Kidney capillary endothelial cell (primary cell): ENCODE results near the gene PARD6G.
"Not testable (repeated sequence)": the region's sequence is repeated elsewhere in the genome, so short reads cannot be mapped to it uniquely, and the experiment has no call there.

Source experiments
- DNase-seq: peaks from one replicate; pipeline ENCODE4 v3.0.0-alpha.2; 2018; ENCODE audit warnings: low spot score

The PARD6G gene

DNA sequence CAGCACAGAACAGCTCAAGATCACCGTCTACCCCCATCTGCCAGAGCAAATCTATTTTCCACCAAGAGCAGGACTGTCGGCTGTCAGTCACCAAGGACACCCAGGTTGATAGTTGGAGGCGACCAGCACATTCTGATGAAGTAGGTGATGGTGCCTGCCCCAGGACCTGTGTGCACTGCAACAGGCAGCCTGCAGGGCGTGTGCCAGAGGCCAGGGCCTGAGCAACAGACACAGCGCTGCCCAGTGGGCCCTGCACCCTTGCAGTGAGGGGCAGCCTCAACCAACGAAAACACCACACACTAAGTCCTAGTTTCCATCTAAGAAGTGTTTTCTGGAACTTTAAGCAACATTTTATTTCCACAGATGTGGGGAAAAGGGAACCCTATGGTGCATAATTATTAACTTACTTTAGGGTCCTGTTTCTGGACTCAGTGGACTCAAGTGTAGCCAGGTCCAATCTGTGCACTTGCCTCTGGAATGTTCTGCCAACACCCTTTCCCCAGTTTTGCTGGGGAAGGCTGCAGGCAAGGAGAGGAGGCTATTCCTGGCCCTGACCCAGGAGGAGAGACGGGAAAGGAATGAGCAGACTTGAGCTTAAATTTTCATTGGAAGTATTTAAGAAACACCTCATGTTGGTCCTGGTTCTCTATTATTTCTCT, 76.8 kb downstream of the PARD6G start:
- no peak for DNase-seq

DNA sequence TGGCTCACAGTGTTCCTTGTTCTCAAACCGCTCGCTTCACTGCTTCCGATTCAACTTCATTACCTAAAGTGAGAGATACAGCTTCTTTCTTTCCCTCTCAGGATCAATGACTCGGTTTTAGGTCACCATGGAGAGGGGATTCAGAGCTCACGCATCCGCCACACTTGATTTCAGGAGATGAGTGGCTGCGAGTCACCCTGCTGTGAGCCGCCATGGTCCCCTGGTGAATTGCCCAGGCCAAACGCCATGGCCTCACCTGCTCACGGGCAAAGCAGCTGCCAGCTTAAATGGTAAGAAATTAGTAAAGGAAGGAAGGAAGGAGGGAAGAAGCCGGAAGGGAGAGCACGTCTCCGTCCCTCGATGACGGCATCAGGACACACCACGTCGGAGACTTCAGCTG, 77.7 kb downstream of the PARD6G start:
- no peak for DNase-seq

DNA sequence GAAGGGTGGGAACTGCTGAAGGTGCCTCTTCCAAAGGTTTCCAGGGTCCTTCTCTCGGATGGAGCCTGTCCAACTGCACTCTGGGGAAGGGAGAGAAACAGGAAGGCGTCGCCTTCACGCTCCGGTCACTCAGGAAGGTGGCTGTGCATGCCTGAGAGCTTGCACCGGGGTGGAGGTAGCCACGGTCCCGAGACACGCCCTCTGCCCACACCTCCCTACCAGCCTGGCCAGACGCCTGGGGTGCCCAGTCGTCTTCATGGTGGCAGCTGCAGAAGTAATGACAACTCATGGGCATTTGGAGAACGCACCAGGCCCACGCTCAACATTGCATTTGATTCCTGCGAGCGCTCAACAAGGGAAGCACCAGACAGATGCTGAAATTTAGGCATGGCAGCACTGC, 78.3 kb downstream of the PARD6G start:
- no peak for DNase-seq

DNA sequence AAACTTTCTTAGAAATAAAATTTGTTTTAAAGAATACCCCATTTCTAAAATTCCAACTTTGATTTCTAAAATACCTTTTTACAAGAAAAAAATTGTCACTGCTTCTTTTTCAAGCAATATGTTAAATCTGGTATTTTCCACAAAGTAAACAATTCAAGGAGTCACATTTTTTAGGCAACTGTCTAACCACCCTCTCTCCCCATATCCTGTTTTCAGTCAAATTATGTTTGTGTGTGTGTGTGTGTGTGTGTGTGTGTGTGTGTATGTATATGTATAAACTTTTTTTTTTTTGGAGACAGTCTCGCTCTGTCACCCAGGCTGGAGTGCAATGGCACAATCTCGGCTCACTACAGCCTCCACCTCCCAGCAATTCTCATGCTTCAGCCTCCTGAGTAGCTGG, 79.0 kb downstream of the PARD6G start:
- no peak for DNase-seq

DNA sequence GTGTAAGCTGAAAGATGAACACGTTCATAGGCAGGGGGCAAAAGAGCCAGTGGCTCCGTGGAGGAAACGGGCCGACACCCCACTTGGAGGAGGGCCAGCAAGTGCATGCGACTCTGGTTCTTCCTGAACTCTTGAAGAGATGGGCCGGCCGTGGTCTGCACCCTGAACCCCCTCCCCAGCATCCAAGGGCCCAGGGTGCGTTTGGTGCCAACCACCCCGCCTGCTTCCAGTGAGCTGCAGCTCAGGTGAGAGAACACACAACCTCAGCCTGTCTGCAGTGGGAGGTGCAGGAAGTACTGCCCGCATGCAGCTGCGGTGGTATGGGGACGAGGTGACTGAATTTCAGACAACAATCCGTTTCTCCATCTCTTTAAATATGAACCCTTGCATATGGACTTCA, 79.4 kb downstream of the PARD6G start:
- DNase-seq = no peak

DNA sequence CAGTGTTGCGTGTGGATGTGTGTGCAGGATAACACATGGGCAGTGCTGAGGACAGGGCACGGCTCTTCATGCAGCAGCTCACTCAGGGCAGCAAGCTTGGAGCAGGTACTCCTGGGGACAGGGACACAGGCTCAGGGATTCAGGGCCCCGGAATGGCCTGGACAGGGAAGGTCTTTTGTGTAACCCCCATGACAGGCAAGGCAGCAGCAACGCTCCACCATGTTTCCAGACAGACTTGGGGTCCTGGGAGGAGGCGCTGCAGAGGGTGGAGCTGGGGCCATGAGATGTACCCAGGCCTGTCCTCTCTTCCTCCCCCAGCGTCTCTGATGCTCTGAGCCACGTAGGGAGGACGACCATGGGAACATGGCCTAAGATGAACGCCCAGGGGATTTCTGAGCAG, 80.0 kb downstream of the PARD6G start:
- no peak for DNase-seq

DNA sequence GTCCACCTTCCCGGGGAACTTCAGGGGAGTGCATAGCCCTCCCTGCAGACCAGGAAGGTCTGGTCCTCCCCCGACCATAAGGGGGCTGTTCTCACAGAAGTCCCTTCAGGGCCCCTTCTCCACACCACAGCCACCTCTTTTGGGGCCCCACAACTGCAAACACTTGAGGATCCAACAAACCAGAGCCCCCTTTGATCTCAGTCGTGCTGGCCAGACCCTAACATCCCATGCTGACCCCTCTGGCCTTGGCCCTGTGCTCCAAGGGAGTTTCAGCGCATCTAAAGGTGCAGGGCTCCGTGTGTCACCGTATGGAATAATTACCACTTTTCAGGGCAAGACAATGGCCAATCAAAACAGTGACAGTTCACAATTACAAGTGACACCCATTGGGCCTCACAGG, 80.6 kb downstream of the PARD6G start:
- no peak for DNase-seq

DNA sequence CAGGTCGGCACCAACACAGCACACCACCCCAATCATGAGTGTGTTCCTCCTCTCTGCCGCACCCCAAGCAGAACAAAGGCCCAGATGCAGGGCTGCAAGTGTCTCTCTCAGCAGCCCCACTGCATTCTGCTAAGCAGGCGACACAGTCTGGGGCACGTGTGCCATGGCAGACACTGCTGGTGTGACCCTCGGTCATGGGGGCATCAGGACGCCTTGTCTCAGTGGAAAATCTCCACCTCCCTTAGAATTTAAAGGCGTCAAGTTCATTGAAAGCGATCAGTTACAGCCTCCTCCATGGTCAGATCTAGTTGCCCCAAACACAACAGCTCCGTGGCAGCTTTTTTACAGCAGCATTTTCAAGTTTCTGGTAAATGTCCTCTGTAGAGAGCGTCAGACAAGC, 81.1 kb downstream of the PARD6G start:
- DNase-seq = no peak

DNA sequence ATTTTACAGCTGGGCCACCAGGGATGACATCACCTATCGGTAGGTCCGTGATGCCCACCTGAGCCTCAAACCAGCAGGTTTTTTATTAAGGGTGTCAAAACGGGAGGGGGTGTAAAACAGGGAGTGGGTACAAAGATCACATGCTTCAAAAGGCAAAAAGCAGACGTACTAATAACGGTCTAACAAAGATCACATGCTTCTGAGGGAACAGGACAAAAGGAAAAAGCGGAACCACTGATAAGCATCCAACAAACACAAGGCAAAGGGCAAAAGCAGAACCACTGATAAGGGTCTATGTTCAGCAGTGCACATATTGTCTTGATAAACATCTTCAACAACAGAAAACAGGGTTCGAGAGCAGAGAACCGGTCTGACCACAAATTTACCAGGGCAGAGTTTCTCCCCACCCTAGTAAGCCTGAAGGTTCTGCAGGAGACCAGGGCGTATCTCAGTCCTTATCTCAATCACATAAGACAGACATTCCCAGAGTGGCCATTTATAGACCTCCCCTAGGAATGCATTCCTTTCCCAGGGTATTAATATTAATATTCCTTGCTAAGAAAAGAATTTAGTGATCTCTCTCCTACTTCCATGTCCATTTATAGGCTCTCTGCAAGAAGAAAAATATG, 82.5 kb downstream of the PARD6G start:
- not testable (repeated sequence) for DNase-seq

DNA sequence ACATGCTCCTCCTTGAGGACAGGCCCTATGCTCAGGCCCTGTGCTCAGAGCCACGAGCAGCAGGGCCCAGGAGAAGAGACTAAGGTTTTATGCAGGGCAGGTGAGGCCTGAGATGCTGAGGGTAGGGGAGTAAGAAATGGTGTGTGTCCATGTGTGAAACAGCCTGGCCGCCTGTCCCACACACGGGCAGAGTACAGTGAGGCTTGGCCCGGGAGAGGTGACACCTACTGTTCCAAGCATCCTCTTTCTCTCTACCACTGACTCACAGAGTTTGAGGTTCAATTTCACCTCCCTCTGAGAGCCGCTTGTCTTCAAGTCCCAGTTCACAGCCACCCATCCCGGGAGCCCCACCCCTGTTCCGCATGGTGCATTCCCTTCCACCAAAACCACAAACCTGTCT, 84.1 kb downstream of the PARD6G start:
- no peak for DNase-seq

DNA sequence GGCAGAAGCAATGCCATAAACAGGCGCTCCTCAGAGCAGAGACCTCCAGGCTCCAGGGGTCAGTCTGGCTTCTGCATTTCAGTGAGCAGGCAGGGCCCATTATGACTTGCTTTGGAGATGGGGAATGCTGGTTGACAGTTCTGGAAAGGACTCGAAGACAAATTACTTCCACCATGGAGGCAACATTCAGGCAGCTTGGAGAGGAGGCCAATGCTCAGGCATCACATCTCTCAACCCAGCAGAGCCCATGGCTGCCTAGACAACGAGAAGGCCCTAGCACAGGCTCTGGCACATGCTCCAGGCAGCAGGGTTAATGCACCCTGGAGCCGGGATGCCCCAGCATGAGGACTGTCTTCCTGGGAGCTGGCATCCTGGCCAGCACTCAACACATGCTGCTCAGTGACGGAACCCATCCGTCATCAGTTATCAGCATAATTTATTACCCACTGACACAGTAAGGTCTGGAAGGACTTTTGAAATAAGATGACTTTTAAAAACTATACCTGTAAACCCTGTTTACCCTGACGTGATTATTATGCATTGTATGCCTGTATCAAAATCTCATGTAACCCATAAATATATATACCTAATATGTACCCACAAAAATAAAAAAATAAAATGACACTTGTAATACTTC, 85.4 kb downstream of the PARD6G start:
- DNase-seq = no peak

DNA sequence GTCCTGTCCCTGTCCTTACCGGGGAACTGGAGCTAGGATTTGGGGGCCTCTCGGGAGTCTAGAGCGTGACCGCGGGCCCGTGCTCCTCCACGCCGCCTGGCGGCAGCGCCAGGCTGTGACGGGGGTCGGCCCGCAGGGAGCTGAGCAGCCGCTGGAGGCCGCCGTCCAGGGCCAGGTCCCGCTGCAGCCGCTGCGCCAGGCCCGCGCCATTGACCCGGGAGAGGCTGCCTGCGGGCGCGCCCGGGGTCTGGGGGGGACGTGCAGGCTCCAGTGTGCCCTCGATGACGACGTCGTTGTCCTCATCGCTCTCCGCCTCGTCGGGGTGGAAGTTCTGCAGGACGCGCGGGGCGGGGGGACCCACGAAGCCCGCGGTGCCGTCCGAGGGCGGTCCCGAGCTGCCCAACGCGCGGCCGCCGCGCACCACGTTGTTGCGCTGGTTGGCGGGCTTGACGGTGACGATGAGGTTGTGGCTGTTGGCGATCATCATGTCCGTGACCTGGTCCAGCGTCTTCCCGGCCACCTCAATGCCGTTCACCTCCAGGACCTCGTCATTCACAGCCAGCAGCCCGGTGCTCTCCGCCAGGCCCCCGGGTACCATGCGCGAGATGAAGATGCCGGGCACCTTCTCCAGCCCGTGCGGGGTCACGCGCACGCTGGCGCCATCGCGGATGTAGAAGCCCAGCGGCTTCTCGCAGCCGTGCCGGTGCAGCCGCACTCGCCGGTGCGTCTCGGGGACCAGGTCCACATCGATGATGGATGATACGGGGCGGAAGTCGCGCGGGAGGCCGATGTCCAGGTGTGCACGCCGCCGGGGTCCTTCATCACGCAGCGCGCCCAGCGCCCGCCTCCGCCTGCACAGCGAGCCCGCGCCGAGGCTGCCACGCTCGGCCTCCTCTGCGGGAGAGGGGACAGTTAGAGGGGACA, 87.3 kb downstream of the PARD6G start:
- DNase-seq = peak; percentile 42

DNA sequence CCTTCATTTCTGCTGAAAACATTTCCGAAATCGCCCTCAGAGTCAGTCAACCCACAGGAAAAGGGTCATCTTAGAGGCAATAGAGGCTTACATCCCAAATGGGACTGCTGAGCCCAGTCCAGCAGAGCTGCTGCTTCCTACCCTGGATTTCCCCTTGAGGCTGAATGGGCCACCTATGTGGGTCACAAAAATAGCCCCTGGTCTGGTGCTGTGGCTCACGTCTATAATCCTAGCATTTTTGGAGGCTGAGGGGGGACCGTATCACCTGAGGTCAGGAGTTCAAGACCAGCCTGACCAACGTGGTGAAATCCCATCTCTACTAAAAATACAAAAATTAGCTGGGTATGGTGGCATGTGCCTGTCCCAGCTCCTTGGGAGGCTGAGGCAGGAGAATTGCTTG, 88.9 kb downstream of the PARD6G start:
- DNase-seq = no peak

DNA sequence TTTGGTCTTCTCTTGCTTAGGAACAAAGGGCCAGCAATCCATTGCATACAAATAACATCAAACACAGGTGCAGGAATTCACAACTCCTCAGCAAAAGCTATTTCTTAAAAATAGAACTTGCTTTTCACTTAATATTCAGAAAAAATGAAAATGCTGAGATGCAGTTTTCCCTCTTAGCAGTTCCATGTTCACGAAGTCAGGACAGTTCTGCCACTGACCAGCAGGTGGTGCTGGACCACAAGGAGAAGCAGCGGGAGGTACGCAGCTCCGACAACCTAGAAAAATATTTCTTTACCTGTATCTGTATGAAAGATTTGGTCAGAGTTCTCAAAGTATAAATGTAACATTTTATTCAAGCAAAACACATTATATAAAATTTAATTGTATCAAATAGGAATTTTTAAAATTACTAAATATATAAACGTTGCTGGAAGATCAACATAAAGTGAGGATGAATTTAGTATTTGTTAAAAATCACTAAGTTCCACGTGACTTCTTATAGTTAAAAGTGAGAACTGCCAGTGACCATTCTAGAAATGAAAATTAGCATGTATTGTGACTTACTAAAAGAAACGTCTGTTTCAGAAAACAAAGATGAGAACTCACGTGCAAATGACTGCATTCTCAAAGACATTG, 89.5 kb downstream of the PARD6G start:
- DNase-seq = peak; percentile 65

DNA sequence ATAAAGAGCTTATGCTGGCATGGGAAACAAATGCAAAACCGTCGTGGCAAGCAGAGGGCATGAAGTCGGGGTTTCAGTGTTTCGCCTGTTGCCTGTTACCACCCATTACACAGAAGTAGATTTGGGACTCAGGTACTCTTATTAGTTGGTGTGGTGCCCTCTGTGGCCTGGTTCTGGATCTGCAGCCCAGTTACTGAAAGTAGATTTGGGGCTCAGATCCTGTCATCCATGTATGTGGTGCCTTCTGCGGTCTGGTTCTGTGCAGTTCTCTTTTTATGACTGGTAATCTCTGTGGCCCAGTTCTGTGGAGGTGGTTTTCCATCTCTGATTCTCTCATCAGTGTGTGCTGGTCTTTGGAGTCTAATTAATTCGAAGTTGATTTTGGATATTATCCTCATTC, 93.0 kb downstream of the PARD6G start:
- no peak for DNase-seq

DNA sequence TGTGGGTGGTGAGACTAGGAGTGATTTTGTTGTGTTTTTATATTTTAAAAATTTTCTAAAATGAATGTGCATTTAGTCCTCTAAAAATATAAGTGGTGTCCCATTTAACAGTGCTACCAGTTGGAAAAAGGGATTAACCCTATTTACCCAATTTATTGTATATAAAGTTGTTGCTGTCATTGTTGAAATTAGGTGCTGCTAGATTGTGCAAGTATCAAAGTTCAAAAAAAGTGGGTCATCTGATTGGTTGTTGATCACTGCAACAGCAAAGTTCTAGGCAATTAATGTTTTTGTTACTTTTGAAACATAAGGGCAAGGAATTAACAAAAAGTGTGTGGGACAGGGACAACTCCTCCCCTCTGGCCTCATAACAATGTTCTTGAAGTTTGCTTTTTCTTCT, 97.6 kb downstream of the PARD6G start:
- no peak for DNase-seq

DNA sequence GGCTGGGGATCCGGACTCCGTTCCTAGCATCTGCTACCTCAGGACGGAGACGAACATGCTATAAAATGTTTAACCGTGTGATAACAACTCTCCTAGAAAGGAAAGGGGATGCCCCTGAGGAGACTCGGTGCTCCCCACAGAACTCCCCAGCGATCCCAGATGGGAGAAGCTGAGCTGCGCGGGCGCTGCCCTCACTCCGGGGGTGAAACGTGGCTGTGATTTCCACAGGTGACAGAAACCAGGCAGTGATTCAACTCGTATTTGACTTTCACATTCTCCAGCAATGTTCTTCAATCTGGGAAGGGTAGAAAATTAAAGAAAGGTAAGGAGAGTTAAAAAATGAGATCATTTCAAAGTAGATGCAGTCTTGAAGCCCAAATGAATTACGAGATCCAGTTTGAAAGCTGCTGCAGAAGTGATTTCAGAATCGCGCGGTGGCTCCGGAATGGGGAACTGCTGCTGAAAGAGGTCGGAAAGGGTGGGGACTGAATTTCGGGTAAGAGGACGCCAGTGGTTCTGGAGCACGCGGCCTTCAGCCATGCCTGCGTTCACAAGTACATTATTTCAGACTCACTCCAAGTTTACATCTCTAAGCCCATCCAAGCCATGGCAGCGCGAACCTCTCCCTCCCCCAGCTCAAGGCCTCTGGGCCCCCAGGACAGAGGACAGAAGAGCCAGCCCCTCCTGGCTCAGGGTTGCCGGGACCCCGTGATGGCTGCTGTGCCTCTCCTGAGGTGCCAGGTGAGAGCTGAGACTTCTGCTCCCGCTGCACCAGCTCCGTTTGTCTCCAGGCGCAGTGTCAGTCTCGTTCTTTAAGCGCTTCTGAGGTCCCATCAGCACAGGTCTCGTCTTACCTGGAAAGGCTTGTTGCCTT, 98.8 kb downstream of the PARD6G start:
- DNase-seq = no peak

DNA sequence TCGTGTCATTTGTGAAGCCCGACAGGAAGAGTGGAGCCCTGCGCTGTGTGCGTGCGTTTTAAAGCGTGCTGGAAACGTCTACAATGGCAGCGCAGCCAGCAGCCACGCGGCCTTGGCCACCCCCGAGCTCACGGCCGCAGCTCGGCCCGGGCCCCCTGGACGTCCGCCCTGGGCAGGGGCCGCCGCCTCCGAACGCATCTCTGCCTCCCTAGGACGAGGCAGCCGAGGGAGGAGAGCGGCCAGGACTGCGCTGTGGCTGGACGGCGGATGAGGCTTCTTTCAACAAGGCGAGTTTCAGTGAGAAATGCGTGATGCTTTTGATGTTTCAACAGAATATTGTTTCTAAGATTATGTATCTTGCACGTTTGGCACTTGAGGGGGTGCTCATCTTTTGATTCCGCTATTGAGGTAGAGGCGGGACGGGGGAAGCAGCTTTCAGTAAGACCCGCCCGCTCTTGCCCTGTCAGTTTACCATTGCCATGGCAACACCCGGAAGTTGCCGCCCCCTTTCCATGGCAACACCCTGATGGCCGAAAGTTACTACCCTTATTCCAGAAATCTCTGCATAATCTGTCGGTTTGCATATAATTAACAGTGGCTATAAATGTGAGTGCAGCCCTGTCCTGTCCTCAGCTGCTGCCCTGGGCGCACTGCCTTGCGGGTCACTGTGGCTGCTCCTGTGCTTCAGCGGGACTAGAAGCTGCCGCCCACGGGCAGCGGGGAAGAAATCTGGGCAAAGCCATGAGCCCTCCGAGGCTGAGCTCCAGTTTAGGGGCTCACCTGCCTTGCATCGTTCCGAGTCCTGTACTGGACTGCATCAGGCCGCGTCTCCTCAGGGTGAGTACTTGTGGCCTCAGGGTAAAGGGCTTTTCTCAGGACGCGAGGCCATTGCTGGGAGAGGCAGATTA, 99.6 kb downstream of the PARD6G start:
- DNase-seq = peak; percentile 59

DNA sequence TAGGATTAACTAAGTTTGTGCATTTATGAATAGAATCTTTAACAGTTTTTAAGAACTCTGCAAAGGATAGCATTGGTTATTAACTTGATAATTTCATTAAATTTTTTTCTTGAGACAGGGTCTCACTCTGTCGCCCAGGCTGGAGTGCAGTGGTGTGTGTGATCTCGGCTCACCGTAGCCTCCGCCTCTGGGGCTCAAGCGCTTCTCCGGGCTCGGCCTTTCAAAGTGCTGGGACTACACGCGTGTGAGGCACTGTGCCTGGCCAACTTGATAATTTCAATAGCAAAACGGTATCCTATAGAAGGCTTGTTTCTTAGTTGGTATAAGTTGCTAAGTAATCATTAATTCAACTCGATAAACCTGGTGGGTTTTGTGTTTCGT, 100.3 kb downstream of the PARD6G start:
- DNase-seq = no peak

DNA sequence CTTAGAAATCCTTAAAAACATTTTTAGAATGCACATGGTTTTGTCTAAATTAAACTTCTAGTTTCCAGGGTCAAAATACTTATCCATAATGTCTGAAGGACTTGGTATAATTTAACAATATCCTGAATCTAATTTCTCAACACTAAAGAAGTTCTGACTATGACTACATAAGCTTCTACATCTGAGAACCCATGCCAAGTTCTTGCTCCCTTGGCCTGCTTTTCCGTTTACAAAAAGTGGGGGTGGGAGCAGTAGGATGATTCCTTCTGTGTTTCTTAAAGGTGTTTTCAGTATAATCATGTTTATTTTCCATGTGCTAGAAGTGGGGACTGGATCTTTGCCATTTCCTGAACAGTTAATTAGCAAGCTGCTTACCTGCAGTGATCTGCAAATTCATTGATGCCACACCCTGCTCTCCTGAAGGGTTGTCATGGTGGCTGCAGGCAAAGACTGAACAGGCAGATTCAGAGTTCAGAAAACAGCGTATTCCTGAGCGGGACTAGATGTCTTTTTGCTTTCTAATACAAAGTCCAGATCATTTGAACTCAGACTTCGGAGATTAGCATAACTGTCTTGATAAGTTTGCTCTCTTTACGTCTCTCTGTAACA, 102.0 kb downstream of the PARD6G start:
- DNase-seq = no peak
